Measurements from ENCODE around the gene TM7SF2. TPM values are rescaled to one million over a fixed set of nuclear protein-coding genes. Genes with fewer than 3 reads are reported as not detected.
A peak's percentile ranks its signal among the peaks of the same experiment; 100 is the strongest.

The TM7SF2 gene
- total and polyA plus RNA-seq, 2 of the 13 experiments (the other 11 are each of a cell fraction or from before 2014, with no cell fraction given): 56.0 to 66.9 TPM

GRCh38 chr11:65134952-65135632 lies 23.4 kb downstream of the TM7SF2 start (continued):
- TF ChIP-seq ZNF839 (CRISPR knock-in tag; IDR thresholded peaks at IDR 0.05; ENCODE audit: borderline replicate concordance): no peak
- TF ChIP-seq ZBTB42 (CRISPR knock-in tag; IDR thresholded peaks at IDR 0.05): no peak
- no peak; the same call in 1 of the 2 replicates for TF ChIP-seq SAFB2 (CRISPR knock-in tag; IDR thresholded peaks at IDR 0.05; ENCODE audit: borderline replicate concordance, low read depth)
- no peak for TF ChIP-seq TSC22D2 (CRISPR knock-in tag; IDR thresholded peaks at IDR 0.05; ENCODE audit: borderline replicate concordance)
- TF ChIP-seq ZNF446 (CRISPR knock-in tag; IDR thresholded peaks at IDR 0.05): no peak
- TF ChIP-seq ZNF713 (CRISPR knock-in tag; IDR thresholded peaks at IDR 0.05): no peak
- no peak; the same call in 1 of the 2 replicates for TF ChIP-seq THAP9 (CRISPR knock-in tag; IDR thresholded peaks at IDR 0.05; ENCODE audit: borderline replicate concordance)
- TF ChIP-seq KDM6A (CRISPR knock-in tag; IDR thresholded peaks at IDR 0.05; ENCODE audit: low read depth): no peak
- no peak for TF ChIP-seq ZNF709 (CRISPR knock-in tag; IDR thresholded peaks at IDR 0.05)
- TF ChIP-seq ZNF770 (CRISPR knock-in tag; IDR thresholded peaks at IDR 0.05): no peak
- TF ChIP-seq ZNF570 (CRISPR knock-in tag; IDR thresholded peaks at IDR 0.05; ENCODE audit: borderline replicate concordance): no peak
- TF ChIP-seq STAT5B (CRISPR knock-in tag; IDR thresholded peaks at IDR 0.05): no peak
- TF ChIP-seq UBTF (CRISPR knock-in tag; IDR thresholded peaks at IDR 0.05): no peak; the same call in 1 of the 2 replicates
- TF ChIP-seq ARID5B (CRISPR knock-in tag; IDR thresholded peaks at IDR 0.05): peak; percentile 32; the same call in 1 of the 2 replicates
- TF ChIP-seq SNAI1 (CRISPR knock-in tag; IDR thresholded peaks at IDR 0.05; ENCODE audit: borderline replicate concordance): no peak
- TF ChIP-seq YY1 (IDR thresholded peaks at IDR 0.05; ENCODE audit: insufficient read depth, insufficient replicate concordance, low read depth, low read length): no peak
- peak; percentile 98 for TF ChIP-seq RFX1 (IDR thresholded peaks at IDR 0.05)

Measured in HepG2 (cell line).